Suprapubic skin (tissue), 4 donors: ENCODE measurements around the gene THPO. TPM values are rescaled to one million over a fixed set of nuclear protein-coding genes. Genes with fewer than 3 reads are reported as not detected.

Experiments used
- DNase-seq, 2 donors: peaks; one replicate each; pipeline ENCODE4 v3.0.0-alpha.2; 2019; ENCODE audit warnings: low spot score in 2 of 2
- H3K27ac ChIP-seq: fragments of 200-600 bp; sonication (generic); one replicate; pipeline ENCODE4 v1.5.1; 2019
- H3K27me3 ChIP-seq: fragments of 200-600 bp; sonication (generic); one replicate; pipeline ENCODE4 v1.5.1; 2019
- H3K36me3 ChIP-seq: fragments of 200-600 bp; sonication (generic); one replicate; pipeline ENCODE4 v1.5.1; 2019
- H3K4me1 ChIP-seq: fragments of 200-600 bp; sonication (generic); one replicate; pipeline ENCODE4 v1.5.1; 2019
- H3K4me3 ChIP-seq: fragments of 200-600 bp; sonication (generic); one replicate; pipeline ENCODE4 v1.5.1; 2019; ENCODE audit warnings: mild to moderate bottlenecking
- H3K9me3 ChIP-seq: fragments of 200-600 bp; sonication (generic); one replicate; pipeline ENCODE4 v1.5.1; 2019
- CTCF ChIP-seq, 2 donors: fragments of 200-600 bp in 1 of 2; fragments of 450-650 bp in 1 of 2; sonication (generic) in 1 of 2; IDR thresholded peaks; one replicate each; pipeline ENCODE4 v1.5.1; 2016 to 2019; ENCODE audit warnings: antibody characterized with exemption in 2 of 2, mild to moderate bottlenecking in 1 of 2, moderate library complexity in 1 of 2
- EP300 ChIP-seq: sonication (generic); formaldehyde crosslinking; IDR thresholded peaks from one replicate; pipeline ENCODE4 v1.6.1; 2017; ENCODE audit warnings: antibody characterized with exemption
- POLR2A ChIP-seq, 2 donors: fragments of 450-650 bp; IDR thresholded peaks; one replicate each; pipeline ENCODE4 v1.6.1; 2017; ENCODE audit warnings: antibody characterized with exemption in 2 of 2, mild to moderate bottlenecking in 2 of 2, moderate library complexity in 2 of 2
- POLR2AphosphoS5 ChIP-seq, 3 donors: sonication (generic); formaldehyde crosslinking; IDR thresholded peaks; one replicate each; pipeline ENCODE4 v1.6.1; 2017; ENCODE audit warnings: antibody characterized with exemption in 3 of 3
- WGBS: methylation state at CpG from one replicate; pipeline ENCODE4 v1.1.5; 2018; 5-methylcytosine and 5-hydroxymethylcytosine counted together
- total RNA-seq, 4 donors: library from RNA; depleted of rRNA; stranded (reverse); fragments of >200 nt; gene quantifications; one replicate each; pipeline ENCODE4 v1.1.0, GENCODE V29; 2016

THPO gene
- total RNA-seq, 4 donors from 2014 or later = 0.93 TPM; not detected in 3

GRCh38 chr3:184362668-184363546 lies 15.1 kb downstream of the THPO start:
- Histone ChIP-seq H3K36me3 (peaks cover 8% of the 10 kb centered on the region), H3K4me1 (peaks cover 38% of the 10 kb centered on the region), H3K9me3 (no peaks in the 10 kb centered on the region), H3K27me3 (no peaks in the 10 kb centered on the region), H3K4me3 (peak overlapping the region; percentile 64), H3K27ac (peak overlapping the region; percentile 98)
- WGBS = under 1% methylated on average over 32 of the region's 68 CpGs
- TF ChIP-seq POLR2AphosphoS5 (IDR thresholded peaks at IDR 0.05) (peak in 1 of 3 donors; percentile 27), EP300 (no peak), POLR2A (IDR thresholded peaks at IDR 0.05) (peak; percentile 44 to 70), CTCF (IDR thresholded peaks at IDR 0.05) (peak in 1 of 2 donors; percentile 46)
- DNase-seq = peak; percentile 98

GRCh38 chr3:184361932-184362667 lies 15.9 kb downstream of the THPO start:
- peak in 1 of 2 donors; percentile 92 for DNase-seq
- 0% methylated on average over 29 of the region's 38 CpGs for WGBS
- TF ChIP-seq CTCF (IDR thresholded peaks at IDR 0.05) (no peak), POLR2A (IDR thresholded peaks at IDR 0.05) (no peak), EP300 (no peak), POLR2AphosphoS5 (IDR thresholded peaks at IDR 0.05) (no peak)
- Histone ChIP-seq H3K27me3 (no peaks in the 10 kb centered on the region), H3K9me3 (no peaks in the 10 kb centered on the region), H3K27ac (peak overlapping the region; percentile 98), H3K36me3 (peaks cover 10% of the 10 kb centered on the region), H3K4me1 (peaks cover 38% of the 10 kb centered on the region), H3K4me3 (peak overlapping the region; percentile 64)

GRCh38 chr3:184361532-184361931 lies 16.5 kb downstream of the THPO start, which contains the start of the genes CLCN2 and POLR2H:
TSS of gene CLCN2 (minus strand) at chr3:184361605. CDS start at chr3:184361479, 126 bp downstream.
TSS of gene POLR2H (plus strand) at chr3:184361710. CDS start at chr3:184363493, 1,783 bp downstream.
- peaks cover 38% of the 10 kb centered on the region for H3K4me1 ChIP-seq
- peak within 1 kb of the TSS; percentile 64 for H3K4me3 ChIP-seq
- peaks cover 11% of the 10 kb centered on the region for H3K36me3 ChIP-seq
- no peaks in the 10 kb centered on the region for H3K9me3 ChIP-seq
- TF ChIP-seq EP300 (no peak), POLR2A (IDR thresholded peaks at IDR 0.05) (peak; percentile 35 to 59)
- peak in 1 of 2 donors; percentile 77 for DNase-seq
- no peaks in the 10 kb centered on the region for H3K27me3 ChIP-seq
- no CpG with 5 or more reads among the region's 56 CpGs for WGBS
- H3K27ac ChIP-seq = peak within 1 kb of the TSS; percentile 98

- peak in 1 of 2 donors; percentile 73 for DNase-seq
- H3K4me3 ChIP-seq = peak overlapping the region; percentile 64
- H3K27me3 ChIP-seq = no peaks in the 10 kb centered on the region
- WGBS = 27% methylated on average over 8 of the region's 24 CpGs
- H3K27ac ChIP-seq = peak overlapping the region; percentile 98
- TF ChIP-seq EP300 = no peak
- TF ChIP-seq POLR2AphosphoS5 (IDR thresholded peaks at IDR 0.05) = no peak
- TF ChIP-seq POLR2A (IDR thresholded peaks at IDR 0.05) = no peak
- TF ChIP-seq CTCF (IDR thresholded peaks at IDR 0.05) = no peak
- peaks cover 11% of the 10 kb centered on the region for H3K36me3 ChIP-seq
- peaks cover 38% of the 10 kb centered on the region for H3K4me1 ChIP-seq
- H3K9me3 ChIP-seq = no peaks in the 10 kb centered on the region
Measured at GRCh38 chr3:184360929-184361531, 17.0 kb downstream of the THPO start.

GRCh38 chr3:184360070-184360928 lies 17.7 kb downstream of the THPO start:
- no peaks in the 10 kb centered on the region for H3K9me3 ChIP-seq
- peaks cover 11% of the 10 kb centered on the region for H3K36me3 ChIP-seq
- 68% methylated on average over 12 of the region's 12 CpGs for WGBS
- no peak for TF ChIP-seq CTCF (IDR thresholded peaks at IDR 0.05)
- no peak for TF ChIP-seq POLR2AphosphoS5 (IDR thresholded peaks at IDR 0.05)
- TF ChIP-seq POLR2A (IDR thresholded peaks at IDR 0.05) = no peak
- TF ChIP-seq EP300 = no peak
- H3K4me1 ChIP-seq = peaks cover 38% of the 10 kb centered on the region
- H3K4me3 ChIP-seq = peak overlapping the region; percentile 64
- H3K27me3 ChIP-seq = no peaks in the 10 kb centered on the region
- no peak overlapping the region for H3K27ac ChIP-seq
- no peak for DNase-seq
